ENCODE measurements around the gene FAM174A. TPM values are rescaled to one million over a fixed set of nuclear protein-coding genes. Genes with fewer than 3 reads are reported as not detected.

FAM174A gene
- total RNA-seq, 1 donor from 2014 or later: 16.4 TPM

DNA sequence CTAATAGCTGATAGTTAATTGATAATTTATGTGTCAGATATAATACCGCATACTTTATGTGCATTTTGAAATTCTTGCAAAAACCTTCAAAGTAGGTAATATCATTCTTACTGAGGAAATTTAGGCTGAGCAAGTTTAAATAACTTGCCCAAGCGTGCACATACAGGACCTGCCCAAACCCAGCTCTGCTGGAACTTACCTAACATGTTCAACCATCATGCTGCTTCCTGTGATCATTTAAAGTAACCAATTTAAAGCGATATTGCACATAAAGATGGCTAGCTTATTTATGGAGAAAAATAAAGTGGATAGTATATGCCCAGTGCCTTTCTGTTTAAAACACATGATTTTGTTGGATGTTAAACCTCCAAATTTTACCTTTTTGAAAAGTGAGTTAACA lies 4.3 kb downstream of the FAM174A start:
- Histone ChIP-seq H3K27me3 (ENCODE audit: insufficient read depth, low read length) (no peaks in the 10 kb centered on the region), H3K4me2 (ENCODE audit: low read length) (no peak overlapping the region), H3K4me3 (ENCODE audit: insufficient read depth, low read depth, low read length) (no peak overlapping the region), H3K4me1 (ENCODE audit: insufficient read depth, low read length) (peaks cover 5% of the 10 kb centered on the region), H3K9ac (ENCODE audit: low read length) (no peak overlapping the region), H4K20me1 (ENCODE audit: insufficient read depth, low read length) (no peaks in the 10 kb centered on the region), H3K36me3 (ENCODE audit: insufficient read depth, low read length) (no peaks in the 10 kb centered on the region), H3K27ac (ENCODE audit: low read depth, low read length) (no peak overlapping the region), H2AFZ (ENCODE audit: low read depth, low read length) (no peak overlapping the region), H3K79me2 (ENCODE audit: insufficient read depth, low read length) (peaks cover 36% of the 10 kb centered on the region), H3K9me3 (ENCODE audit: insufficient read depth, low read depth, low read length) (no peaks in the 10 kb centered on the region)
- H3K4me3 Mint-ChIP-seq (ENCODE audit: unreplicated experiment): no peak overlapping the region
- H3K27ac Mint-ChIP-seq (ENCODE audit: unreplicated experiment): no peak overlapping the region
- DNase-seq (ENCODE audit: low read depth) (no peak), FAIRE-seq (no peak)
- H3K27me3 Mint-ChIP-seq (ENCODE audit: low read depth, unreplicated experiment): no peaks in the 10 kb centered on the region
- peaks cover 3% of the 10 kb centered on the region for H3K36me3 Mint-ChIP-seq (ENCODE audit: low read depth, unreplicated experiment)
- H3K4me1 Mint-ChIP-seq (ENCODE audit: low read depth, unreplicated experiment): peaks cover 11% of the 10 kb centered on the region
- TF ChIP-seq, protein P1, sequence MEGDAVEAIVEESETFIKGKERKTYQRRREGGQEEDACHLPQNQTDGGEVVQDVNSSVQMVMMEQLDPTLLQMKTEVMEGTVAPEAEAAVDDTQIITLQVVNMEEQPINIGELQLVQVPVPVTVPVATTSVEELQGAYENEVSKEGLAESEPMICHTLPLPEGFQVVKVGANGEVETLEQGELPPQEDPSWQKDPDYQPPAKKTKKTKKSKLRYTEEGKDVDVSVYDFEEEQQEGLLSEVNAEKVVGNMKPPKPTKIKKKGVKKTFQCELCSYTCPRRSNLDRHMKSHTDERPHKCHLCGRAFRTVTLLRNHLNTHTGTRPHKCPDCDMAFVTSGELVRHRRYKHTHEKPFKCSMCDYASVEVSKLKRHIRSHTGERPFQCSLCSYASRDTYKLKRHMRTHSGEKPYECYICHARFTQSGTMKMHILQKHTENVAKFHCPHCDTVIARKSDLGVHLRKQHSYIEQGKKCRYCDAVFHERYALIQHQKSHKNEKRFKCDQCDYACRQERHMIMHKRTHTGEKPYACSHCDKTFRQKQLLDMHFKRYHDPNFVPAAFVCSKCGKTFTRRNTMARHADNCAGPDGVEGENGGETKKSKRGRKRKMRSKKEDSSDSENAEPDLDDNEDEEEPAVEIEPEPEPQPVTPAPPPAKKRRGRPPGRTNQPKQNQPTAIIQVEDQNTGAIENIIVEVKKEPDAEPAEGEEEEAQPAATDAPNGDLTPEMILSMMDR (IDR thresholded peaks at IDR 0.05; ENCODE audit: insufficient read depth, low read depth, low read length): no peak
- no peak for TF ChIP-seq EZH2 (IDR thresholded peaks at IDR 0.05; ENCODE audit: insufficient read depth, low read length)
- H3K9me3 Mint-ChIP-seq (ENCODE audit: unreplicated experiment): no peaks in the 10 kb centered on the region

DNA sequence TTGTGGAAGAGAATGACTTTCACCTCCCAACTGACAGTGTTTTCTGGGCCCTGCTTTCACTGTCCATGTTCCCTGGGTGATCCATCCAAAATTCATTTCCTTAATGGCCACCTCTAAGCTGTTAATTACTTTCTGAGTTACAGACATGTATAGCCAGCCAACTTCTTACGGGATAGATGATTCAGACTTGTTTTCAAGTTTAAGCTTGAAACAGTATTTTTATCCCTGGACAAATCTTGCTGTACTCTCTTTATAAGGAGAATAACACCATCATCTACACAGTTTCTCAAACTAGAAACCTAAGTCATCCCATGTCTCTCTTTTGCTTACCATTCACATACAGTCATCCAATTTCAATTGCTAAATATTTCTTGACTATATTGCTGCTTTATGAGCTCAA lies 6.9 kb downstream of the FAM174A start:
- peaks cover 22% of the 10 kb centered on the region for H3K79me2 ChIP-seq (ENCODE audit: insufficient read depth, low read length)
- no peaks in the 10 kb centered on the region for H3K4me1 Mint-ChIP-seq (ENCODE audit: low read depth, unreplicated experiment)
- H3K27me3 Mint-ChIP-seq (ENCODE audit: low read depth, unreplicated experiment): no peaks in the 10 kb centered on the region
- H3K4me3 ChIP-seq (ENCODE audit: insufficient read depth, low read depth, low read length): no peak overlapping the region
- H3K9ac ChIP-seq (ENCODE audit: low read length): no peak overlapping the region
- H3K4me3 Mint-ChIP-seq (ENCODE audit: unreplicated experiment): no peak overlapping the region
- H3K27ac Mint-ChIP-seq (ENCODE audit: unreplicated experiment): no peak overlapping the region
- no peak overlapping the region for H3K27ac ChIP-seq (ENCODE audit: low read depth, low read length)
- FAIRE-seq (no peak), DNase-seq (ENCODE audit: low read depth) (no peak)
- H3K4me1 ChIP-seq (ENCODE audit: insufficient read depth, low read length): peaks cover under 1% of the 10 kb centered on the region
- H3K9me3 ChIP-seq (ENCODE audit: insufficient read depth, low read depth, low read length): no peaks in the 10 kb centered on the region
- H3K36me3 Mint-ChIP-seq (ENCODE audit: low read depth, unreplicated experiment): peaks cover 2% of the 10 kb centered on the region
- H4K20me1 ChIP-seq (ENCODE audit: insufficient read depth, low read length): peaks cover 5% of the 10 kb centered on the region
- H3K9me3 Mint-ChIP-seq (ENCODE audit: unreplicated experiment): no peaks in the 10 kb centered on the region
- H3K4me2 ChIP-seq (ENCODE audit: low read length): no peak overlapping the region
- H3K36me3 ChIP-seq (ENCODE audit: insufficient read depth, low read length): no peaks in the 10 kb centered on the region
- H3K27me3 ChIP-seq (ENCODE audit: insufficient read depth, low read length): no peaks in the 10 kb centered on the region
- TF ChIP-seq, protein P1 (IDR thresholded peaks at IDR 0.05; ENCODE audit: insufficient read depth, low read depth, low read length): no peak
- no peak for TF ChIP-seq EZH2 (IDR thresholded peaks at IDR 0.05; ENCODE audit: insufficient read depth, low read length)
- H2AFZ ChIP-seq (ENCODE audit: low read depth, low read length): no peak overlapping the region

DNA sequence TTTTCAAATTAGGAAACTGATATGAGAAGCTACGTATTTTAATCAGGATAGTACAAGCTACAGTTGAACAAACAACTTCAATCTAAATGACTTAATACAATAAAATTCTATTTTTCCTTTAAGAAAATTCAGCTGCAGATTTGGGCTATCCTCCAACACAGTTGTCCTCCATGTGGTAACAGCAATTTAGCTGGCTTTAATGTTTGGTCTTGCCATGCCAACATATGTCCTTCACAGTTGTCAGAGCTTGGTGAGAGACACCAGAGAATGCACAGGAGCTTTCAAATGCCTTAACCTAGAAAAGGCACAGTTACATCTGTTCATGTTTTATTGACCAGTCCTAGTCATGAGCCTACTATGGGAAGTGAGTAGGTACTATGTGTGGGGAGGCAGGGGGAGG lies 10.8 kb downstream of the FAM174A start:
- no peaks in the 10 kb centered on the region for H3K4me1 ChIP-seq (ENCODE audit: insufficient read depth, low read length)
- no peak for DNase-seq (ENCODE audit: low read depth)
- Mint-ChIP-seq H3K9me3 (ENCODE audit: unreplicated experiment) (no peaks in the 10 kb centered on the region), H3K4me3 (ENCODE audit: unreplicated experiment) (no peak overlapping the region), H3K36me3 (ENCODE audit: low read depth, unreplicated experiment) (peaks cover 2% of the 10 kb centered on the region), H3K4me1 (ENCODE audit: low read depth, unreplicated experiment) (peaks cover 6% of the 10 kb centered on the region), H3K27me3 (ENCODE audit: low read depth, unreplicated experiment) (no peaks in the 10 kb centered on the region), H3K27ac (ENCODE audit: unreplicated experiment) (no peak overlapping the region)
- no peaks in the 10 kb centered on the region for H3K27me3 ChIP-seq (ENCODE audit: insufficient read depth, low read length)
- TF ChIP-seq, protein P1 (IDR thresholded peaks at IDR 0.05; ENCODE audit: insufficient read depth, low read depth, low read length): no peak
- TF ChIP-seq EZH2 (IDR thresholded peaks at IDR 0.05; ENCODE audit: insufficient read depth, low read length): no peak
- H3K79me2 ChIP-seq (ENCODE audit: insufficient read depth, low read length): peaks cover 6% of the 10 kb centered on the region
- H2AFZ ChIP-seq (ENCODE audit: low read depth, low read length): no peak overlapping the region
- no peaks in the 10 kb centered on the region for H3K36me3 ChIP-seq (ENCODE audit: insufficient read depth, low read length)
- H4K20me1 ChIP-seq (ENCODE audit: insufficient read depth, low read length): peaks cover 9% of the 10 kb centered on the region
- H3K27ac ChIP-seq (ENCODE audit: low read depth, low read length): no peak overlapping the region
- H3K4me2 ChIP-seq (ENCODE audit: low read length): no peak overlapping the region
- no peak overlapping the region for H3K9ac ChIP-seq (ENCODE audit: low read length)
- H3K9me3 ChIP-seq (ENCODE audit: insufficient read depth, low read depth, low read length): no peaks in the 10 kb centered on the region
- no peak overlapping the region for H3K4me3 ChIP-seq (ENCODE audit: insufficient read depth, low read depth, low read length)
- no peak for FAIRE-seq

Measured in astrocyte (in vitro differentiated cells and primary cell).